Measurements from ENCODE around the gene NOL4L. TPM values are rescaled to one million over a fixed set of nuclear protein-coding genes. Genes with fewer than 3 reads are reported as not detected.

The NOL4L gene
- total RNA-seq, 1 donor from 2014 or later = 30.5 TPM

- no peaks in the 10 kb centered on the region for H3K27me3 Mint-ChIP-seq (ENCODE audit: unreplicated experiment)
- no peak overlapping the region for H3K27ac Mint-ChIP-seq (ENCODE audit: unreplicated experiment)
- peaks cover 6% of the 10 kb centered on the region for H3K4me1 Mint-ChIP-seq (ENCODE audit: unreplicated experiment)
- no peaks in the 10 kb centered on the region for H3K9me3 Mint-ChIP-seq (ENCODE audit: unreplicated experiment)
- no peak for TF ChIP-seq CTCF (IDR thresholded peaks at IDR 0.05)
- no peak overlapping the region for H3K4me3 Mint-ChIP-seq (ENCODE audit: unreplicated experiment)
- no peak for DNase-seq (ENCODE audit: extremely low spot score, unreplicated experiment)
- H3K36me3 Mint-ChIP-seq (ENCODE audit: unreplicated experiment) = peaks cover 4% of the 10 kb centered on the region
Measured at GRCh38 chr20:32488066-32488838, 96.9 kb downstream of the NOL4L start.

- Mint-ChIP-seq H3K9me3 (ENCODE audit: unreplicated experiment) (no peaks in the 10 kb centered on the region), H3K4me1 (ENCODE audit: unreplicated experiment) (peaks cover 8% of the 10 kb centered on the region), H3K36me3 (ENCODE audit: unreplicated experiment) (peaks cover 4% of the 10 kb centered on the region), H3K27me3 (ENCODE audit: unreplicated experiment) (no peaks in the 10 kb centered on the region), H3K4me3 (ENCODE audit: unreplicated experiment) (no peak overlapping the region), H3K27ac (ENCODE audit: unreplicated experiment) (no peak overlapping the region)
- no peak for DNase-seq (ENCODE audit: extremely low spot score, unreplicated experiment)
- TF ChIP-seq CTCF (IDR thresholded peaks at IDR 0.05) = no peak
Measured at GRCh38 chr20:32487381-32487780, 97.8 kb downstream of the NOL4L start.

- no peak for TF ChIP-seq CTCF (IDR thresholded peaks at IDR 0.05)
- Mint-ChIP-seq H3K27me3 (ENCODE audit: unreplicated experiment) (no peaks in the 10 kb centered on the region), H3K4me1 (ENCODE audit: unreplicated experiment) (peaks cover 17% of the 10 kb centered on the region), H3K36me3 (ENCODE audit: unreplicated experiment) (peaks cover 4% of the 10 kb centered on the region), H3K9me3 (ENCODE audit: unreplicated experiment) (no peaks in the 10 kb centered on the region), H3K27ac (ENCODE audit: unreplicated experiment) (no peak overlapping the region), H3K4me3 (ENCODE audit: unreplicated experiment) (no peak overlapping the region)
- no peak for DNase-seq (ENCODE audit: extremely low spot score, unreplicated experiment)
Measured at GRCh38 chr20:32485770-32486478, 99.2 kb downstream of the NOL4L start.

GRCh38 chr20:32484958-32485769, 100.0 kb downstream of the NOL4L start:
- Mint-ChIP-seq H3K36me3 (ENCODE audit: unreplicated experiment) (peaks cover 4% of the 10 kb centered on the region), H3K27me3 (ENCODE audit: unreplicated experiment) (no peaks in the 10 kb centered on the region), H3K9me3 (ENCODE audit: unreplicated experiment) (no peaks in the 10 kb centered on the region), H3K4me1 (ENCODE audit: unreplicated experiment) (peaks cover 25% of the 10 kb centered on the region), H3K4me3 (ENCODE audit: unreplicated experiment) (peak overlapping the region; percentile 83), H3K27ac (ENCODE audit: unreplicated experiment) (peak overlapping the region; percentile 94)
- peak; percentile 79 for TF ChIP-seq CTCF (IDR thresholded peaks at IDR 0.05)
- peak; percentile 91 for DNase-seq (ENCODE audit: extremely low spot score, unreplicated experiment)
